Liver (tissue), 3 donors: Measurements from ENCODE around the gene CHSY1.
"Not testable (repeated sequence)": the region's sequence is repeated elsewhere in the genome, so short reads cannot be mapped to it uniquely, and the experiment has no call there.

Experiments used
- CTCF ChIP-seq: fragments of 150-350 bp; IDR thresholded peaks from 2 replicates; pipeline ENCODE4 v1.5.1; 2017; ENCODE audit warnings: improper control_type of control experiment, low read depth, low read length; ENCODE audit not compliant: missing input control
- FOXA1 ChIP-seq: IDR thresholded peaks from 2 replicates; pipeline ENCODE4 v1.6.1; 2016; ENCODE audit warnings: antibody characterized with exemption
- JUND ChIP-seq, 2 donors: IDR thresholded peaks; 2 replicates each; pipeline ENCODE4 v1.6.1; 2016; ENCODE audit warnings: antibody characterized with exemption in 2 of 2
- REST ChIP-seq: IDR thresholded peaks from 2 replicates; pipeline ENCODE4 v1.6.1; 2016; ENCODE audit warnings: antibody characterized with exemption, mild to moderate bottlenecking
- RXRA ChIP-seq, 2 donors: IDR thresholded peaks; 2 replicates each; pipeline ENCODE4 v1.6.1; 2017 to 2018; ENCODE audit warnings: antibody characterized with exemption in 2 of 2, mild to moderate bottlenecking in 1 of 2
- TAF1 ChIP-seq: conservative IDR thresholded peaks from 2 replicates; pipeline ENCODE4 v1.6.1; 2016; ENCODE audit warnings: antibody characterized with exemption, mild to moderate bottlenecking
- donor health status: healthy.
- donor health status: healthy.

GRCh38 chr15:101214435-101215097 is 37.3 kb downstream of the CHSY1 start:
- TF ChIP-seq RXRA (IDR thresholded peaks at IDR 0.05); REST; CTCF; FOXA1; JUND (IDR thresholded peaks at IDR 0.05); TAF1: not testable (repeated sequence)
